NB4 (cell line): Measurements from ENCODE around the gene RBM4.
"Not testable (repeated sequence)": the region's sequence is repeated elsewhere in the genome, so short reads cannot be mapped to it uniquely, and the experiment has no call there.

Experiments
- DNase-seq: peaks from one replicate; pipeline ENCODE4 v3.0.0; 2010; ENCODE audit warnings: low read depth
- H3K4me3 ChIP-seq: one replicate; pipeline ENCODE4 v1.5.1; 2011; ENCODE audit warnings: mild to moderate bottlenecking, low read depth, low read length, moderate library complexity
- CTCF ChIP-seq: IDR thresholded peaks from one replicate; pipeline ENCODE4 v1.5.1; 2012; ENCODE audit warnings: low read depth, low read length
- MYC ChIP-seq: IDR thresholded peaks from 2 replicates; pipeline ENCODE4 v1.6.1; 2011; ENCODE audit warnings: low read depth, low read length
- POLR2A ChIP-seq: IDR thresholded peaks from 2 replicates; pipeline ENCODE4 v1.6.1; 2011; ENCODE audit warnings: mild to moderate bottlenecking; ENCODE audit not compliant: insufficient read length; ENCODE audit errors: extremely low read depth
- TF ChIP-seq, protein P1 (sequence below): IDR thresholded peaks from 2 replicates; pipeline ENCODE4 v1.6.1; 2011; ENCODE audit warnings: low read depth, low read length

RBM4 gene

DNA sequence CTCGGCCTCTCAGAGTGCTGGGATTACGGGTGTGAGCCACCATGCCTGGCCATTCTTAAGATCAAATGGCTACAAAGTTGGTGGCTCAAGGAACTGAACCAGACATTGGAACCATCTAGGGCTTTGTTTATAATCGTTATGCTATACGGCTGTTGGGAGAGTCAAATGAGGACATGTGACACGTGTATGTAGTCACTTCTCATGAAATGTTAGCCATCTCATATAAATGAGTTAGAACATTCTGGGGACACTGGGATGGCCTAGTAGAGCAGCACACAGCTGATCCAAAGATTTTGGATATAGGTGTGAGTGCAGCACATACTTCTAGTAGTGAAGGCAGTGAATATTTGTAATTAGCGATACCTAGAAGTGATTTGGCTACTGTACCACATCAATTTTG, 6.6 kb upstream of the RBM4 start:
- H3K4me3 ChIP-seq = no peak overlapping the region
- no peak for DNase-seq
- TF ChIP-seq CTCF (no peak), MYC (no peak), POLR2A (no peak)
- TF ChIP-seq, protein P1, sequence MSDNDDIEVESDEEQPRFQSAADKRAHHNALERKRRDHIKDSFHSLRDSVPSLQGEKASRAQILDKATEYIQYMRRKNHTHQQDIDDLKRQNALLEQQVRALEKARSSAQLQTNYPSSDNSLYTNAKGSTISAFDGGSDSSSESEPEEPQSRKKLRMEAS = no peak

GRCh38 chr11:66632952-66633351, 5.6 kb upstream of the RBM4 start:
- no peak overlapping the region for H3K4me3 ChIP-seq
- TF ChIP-seq CTCF (no peak), POLR2A (no peak), MYC (no peak)
- TF ChIP-seq, protein P1 = no peak
- no peak for DNase-seq

DNA sequence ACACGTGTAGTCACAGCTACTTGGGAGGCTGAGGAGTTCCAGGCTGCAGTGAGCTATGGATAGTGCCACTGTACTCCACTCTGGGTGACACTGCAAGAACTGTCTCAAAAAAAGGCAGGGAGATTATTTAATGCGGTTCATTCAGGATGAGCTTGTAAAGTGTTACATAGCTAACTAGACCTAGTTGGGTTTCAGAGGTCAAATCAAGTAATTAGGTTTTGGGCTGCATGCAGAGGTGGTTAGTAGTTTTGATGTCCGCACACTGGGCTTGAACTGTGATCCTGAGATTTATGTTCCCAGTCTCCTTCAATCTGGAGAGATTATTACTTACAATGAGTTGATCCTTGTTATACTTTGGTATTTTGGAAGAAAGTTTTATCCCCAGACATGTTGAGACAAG, 2.1 kb upstream of the RBM4 start:
- no peak overlapping the region for H3K4me3 ChIP-seq
- no peak for DNase-seq
- TF ChIP-seq CTCF (no peak), MYC (no peak), POLR2A (no peak)
- TF ChIP-seq, protein P1 = no peak

- peak; percentile 45 for DNase-seq
- peak overlapping the region; percentile 50 for H3K4me3 ChIP-seq
- TF ChIP-seq, protein P1 = no peak
- TF ChIP-seq POLR2A = no peak
- no peak for TF ChIP-seq CTCF
- TF ChIP-seq MYC = no peak
Observed at GRCh38 chr11:66637557-66638176, 836 bp upstream of the RBM4 start.

GRCh38 chr11:66639066-66639813, 737 bp downstream of the RBM4 start:
- DNase-seq = peak; percentile 49
- TF ChIP-seq POLR2A (no peak), CTCF (no peak), MYC (no peak)
- TF ChIP-seq, protein P1 = no peak

DNA sequence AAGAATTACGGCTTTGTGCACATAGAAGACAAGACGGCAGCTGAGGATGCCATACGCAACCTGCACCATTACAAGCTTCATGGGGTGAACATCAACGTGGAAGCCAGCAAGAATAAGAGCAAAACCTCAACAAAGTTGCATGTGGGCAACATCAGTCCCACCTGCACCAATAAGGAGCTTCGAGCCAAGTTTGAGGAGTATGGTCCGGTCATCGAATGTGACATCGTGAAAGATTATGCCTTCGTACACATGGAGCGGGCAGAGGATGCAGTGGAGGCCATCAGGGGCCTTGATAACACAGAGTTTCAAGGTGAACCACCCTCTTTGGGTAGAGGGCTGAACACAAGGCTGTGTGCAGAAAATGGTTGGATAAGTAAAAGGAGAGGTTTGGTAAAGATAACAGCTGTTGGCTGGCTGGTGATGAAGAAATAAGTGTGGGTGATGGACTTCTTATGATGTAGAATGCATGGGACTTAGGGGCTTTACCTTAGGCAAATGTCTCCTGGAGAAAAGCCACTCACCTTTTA, 1.4 kb downstream of the RBM4 start:
- peak overlapping the region; percentile 95 for H3K4me3 ChIP-seq
- not testable (repeated sequence) for DNase-seq

More at GRCh38 chr11:66639066-66639813, 737 bp downstream of the RBM4 start:
- H3K4me3 ChIP-seq = peak overlapping the region; percentile 95
